PFSK-1 (cell line): Measurements from ENCODE around the gene TEAD4. TPM values are rescaled to one million over a fixed set of nuclear protein-coding genes. Genes with fewer than 3 reads are reported as not detected.
A peak's percentile ranks its signal among the peaks of the same experiment; 100 is the strongest.

ENCODE experiments used
- FOXP2 ChIP-seq: optimal IDR thresholded peaks from 2 replicates; pipeline ENCODE3; 2011; ENCODE audit warnings: borderline replicate concordance, control low read depth, inconsistent platforms; ENCODE audit not compliant: insufficient read depth; ENCODE audit errors: extremely low read length, extremely low read depth
- POLR2AphosphoS5 ChIP-seq: IDR thresholded peaks from 2 replicates; pipeline ENCODE4 v1.6.1; 2012; ENCODE audit warnings: low read depth, mild to moderate bottlenecking, control low read depth, low read length, moderate library complexity
- REST ChIP-seq, 2 experiments: IDR thresholded peaks; 2 replicates each; pipeline versions ENCODE4 v1.6.1 to v1.8.0; 2011 to 2012; ENCODE audit warnings: low read depth in 2 of 2, low read length in 2 of 2, control low read depth in 1 of 2, inconsistent platforms in 1 of 2, mild to moderate bottlenecking in 1 of 2, moderate library complexity in 1 of 2; ENCODE audit not compliant: insufficient read depth in 1 of 2
- SIN3A ChIP-seq: IDR thresholded peaks from 2 replicates; pipeline ENCODE4 v1.6.1; 2012; ENCODE audit warnings: mild to moderate bottlenecking, low read length, moderate library complexity, borderline replicate concordance; ENCODE audit not compliant: insufficient read depth
- TAF1 ChIP-seq: IDR thresholded peaks from 2 replicates; pipeline ENCODE4 v1.6.1; 2012; ENCODE audit warnings: low read length, control low read depth, borderline replicate concordance; ENCODE audit not compliant: insufficient read depth
- polyA plus RNA-seq: library from polyadenylated mRNA; unstranded; fragments of >200 nt; gene quantifications from one replicate; pipeline ENCODE4 v1.2.1, GENCODE V29; 2012; ENCODE audit warnings: low read depth, missing spikeins; ENCODE audit not compliant: insufficient read length

The TEAD4 gene
- 60.1 TPM for polyA plus RNA-seq

GRCh38 chr12:2959192-2959504 is at the start of gene TEAD4:
Gene TEAD4 (plus strand): TSS chr12:2959397.
- TF ChIP-seq FOXP2 (peak; percentile 50), TAF1 (no peak)

GRCh38 chr12:2912216-2912575 is 47.0 kb upstream of the TEAD4 start:
- TF ChIP-seq POLR2AphosphoS5 (no peak), FOXP2 (no peak), SIN3A (no peak), REST (IDR thresholded peaks at IDR 0.05; ENCODE audit: insufficient read depth in 1 of 2, low read depth in 2 of 2, low read length in 2 of 2) (no peak), TAF1 (no peak)

GRCh38 chr12:2919249-2919648 is 39.9 kb upstream of the TEAD4 start:
- no peak for TF ChIP-seq TAF1
- no peak for TF ChIP-seq FOXP2
- TF ChIP-seq REST (IDR thresholded peaks at IDR 0.05; ENCODE audit: insufficient read depth in 1 of 2, low read depth in 2 of 2, low read length in 2 of 2), result no peak
- no peak for TF ChIP-seq SIN3A
- TF ChIP-seq POLR2AphosphoS5, result no peak

- TF ChIP-seq SIN3A (no peak), POLR2AphosphoS5 (no peak)
Observed at GRCh38 chr12:2922329-2922728, 36.9 kb upstream of the TEAD4 start.

- TF ChIP-seq SIN3A (no peak), TAF1 (no peak)
Observed at GRCh38 chr12:2923057-2923456, 36.1 kb upstream of the TEAD4 start.

- TF ChIP-seq POLR2AphosphoS5, result no peak
- no peak for TF ChIP-seq REST (IDR thresholded peaks at IDR 0.05; ENCODE audit: insufficient read depth in 1 of 2, low read depth in 2 of 2, low read length in 2 of 2)
- TF ChIP-seq SIN3A, result no peak
- TF ChIP-seq FOXP2, result no peak
- TF ChIP-seq TAF1, result no peak
Observed at GRCh38 chr12:2924019-2924418, 35.2 kb upstream of the TEAD4 start.

- no peak for TF ChIP-seq TAF1
- no peak for TF ChIP-seq SIN3A
- TF ChIP-seq FOXP2, result no peak
- TF ChIP-seq POLR2AphosphoS5, result no peak
Observed at GRCh38 chr12:2925322-2925995, 33.7 kb upstream of the TEAD4 start.
